ENCODE results near the gene TMEM232. TPM values are rescaled to one million over a fixed set of nuclear protein-coding genes. Genes with fewer than 3 reads are reported as not detected.

TMEM232 gene
- total RNA-seq, 2 donors from 2014 or later: 13.3 TPM; not detected in 1

GRCh38 chr5:110561510-110561909 is 165.0 kb downstream of the TMEM232 start:
- Histone ChIP-seq H3K27me3 (replicated peaks; ENCODE audit: insufficient read depth) (no peaks in the 10 kb centered on the region), H3K4me1 (ENCODE audit: control insufficient read depth in 1 of 2, low read depth in 2 of 2) (no peaks in the 10 kb centered on the region), H3K27ac (no peak overlapping the region), H3K4me3 (no peak overlapping the region), H3K36me3 (no peaks in the 10 kb centered on the region), H3K9me3 (no peaks in the 10 kb centered on the region)
- TF ChIP-seq, protein P1, sequence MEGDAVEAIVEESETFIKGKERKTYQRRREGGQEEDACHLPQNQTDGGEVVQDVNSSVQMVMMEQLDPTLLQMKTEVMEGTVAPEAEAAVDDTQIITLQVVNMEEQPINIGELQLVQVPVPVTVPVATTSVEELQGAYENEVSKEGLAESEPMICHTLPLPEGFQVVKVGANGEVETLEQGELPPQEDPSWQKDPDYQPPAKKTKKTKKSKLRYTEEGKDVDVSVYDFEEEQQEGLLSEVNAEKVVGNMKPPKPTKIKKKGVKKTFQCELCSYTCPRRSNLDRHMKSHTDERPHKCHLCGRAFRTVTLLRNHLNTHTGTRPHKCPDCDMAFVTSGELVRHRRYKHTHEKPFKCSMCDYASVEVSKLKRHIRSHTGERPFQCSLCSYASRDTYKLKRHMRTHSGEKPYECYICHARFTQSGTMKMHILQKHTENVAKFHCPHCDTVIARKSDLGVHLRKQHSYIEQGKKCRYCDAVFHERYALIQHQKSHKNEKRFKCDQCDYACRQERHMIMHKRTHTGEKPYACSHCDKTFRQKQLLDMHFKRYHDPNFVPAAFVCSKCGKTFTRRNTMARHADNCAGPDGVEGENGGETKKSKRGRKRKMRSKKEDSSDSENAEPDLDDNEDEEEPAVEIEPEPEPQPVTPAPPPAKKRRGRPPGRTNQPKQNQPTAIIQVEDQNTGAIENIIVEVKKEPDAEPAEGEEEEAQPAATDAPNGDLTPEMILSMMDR (IDR thresholded peaks at IDR 0.05): no peak
- ATAC-seq (ENCODE audit: insufficient number of reproducible peaks, low FRiP score, low read depth) (no peak), DNase-seq (ENCODE audit: low spot score) (no peak)

DNA sequence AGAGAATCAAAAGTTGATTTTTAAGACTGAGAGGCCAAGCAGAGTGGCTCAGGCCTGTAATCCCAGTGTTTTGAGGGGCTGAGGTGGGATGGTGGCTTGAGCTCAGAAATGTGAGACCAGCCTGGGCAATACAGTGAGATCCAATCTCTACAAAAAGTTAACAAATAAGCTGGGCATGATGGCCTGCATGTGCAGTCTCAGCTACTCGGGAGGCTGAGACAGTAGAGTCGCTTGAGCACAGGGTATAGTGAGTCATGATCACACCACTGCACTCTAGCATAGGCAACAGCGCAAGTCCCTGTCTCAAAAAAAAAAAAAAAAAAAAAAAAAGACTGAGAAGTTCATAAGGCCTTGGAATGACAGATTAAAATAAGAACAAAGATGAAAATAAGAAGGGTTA is 177.2 kb downstream of the TMEM232 start:
- H3K4me3 ChIP-seq: no peak overlapping the region
- H3K27ac ChIP-seq: no peak overlapping the region
- H3K4me1 ChIP-seq (ENCODE audit: control insufficient read depth in 1 of 2, low read depth in 2 of 2): no peaks in the 10 kb centered on the region
- no peaks in the 10 kb centered on the region for H3K27me3 ChIP-seq (replicated peaks; ENCODE audit: insufficient read depth)
- ATAC-seq (ENCODE audit: insufficient number of reproducible peaks, low FRiP score, low read depth): no peak
- peaks cover 5% of the 10 kb centered on the region for H3K9me3 ChIP-seq
- H3K36me3 ChIP-seq: no peaks in the 10 kb centered on the region
- TF ChIP-seq, protein P1 (IDR thresholded peaks at IDR 0.05): no peak
- no peak for DNase-seq (ENCODE audit: low spot score)

- no peak for DNase-seq (ENCODE audit: low spot score)
- H3K4me1 ChIP-seq (ENCODE audit: control insufficient read depth in 1 of 2, low read depth in 2 of 2): no peaks in the 10 kb centered on the region
- H3K36me3 ChIP-seq: no peaks in the 10 kb centered on the region
- H3K27ac ChIP-seq: no peak overlapping the region
- TF ChIP-seq, protein P1 (IDR thresholded peaks at IDR 0.05): no peak
- no peak overlapping the region for H3K4me3 ChIP-seq
- no peaks in the 10 kb centered on the region for H3K27me3 ChIP-seq (replicated peaks; ENCODE audit: insufficient read depth)
- ATAC-seq (ENCODE audit: insufficient number of reproducible peaks, low FRiP score, low read depth): no peak
- peaks cover 5% of the 10 kb centered on the region for H3K9me3 ChIP-seq
Measured at GRCh38 chr5:110548171-110548570, 178.3 kb downstream of the TMEM232 start.

DNA sequence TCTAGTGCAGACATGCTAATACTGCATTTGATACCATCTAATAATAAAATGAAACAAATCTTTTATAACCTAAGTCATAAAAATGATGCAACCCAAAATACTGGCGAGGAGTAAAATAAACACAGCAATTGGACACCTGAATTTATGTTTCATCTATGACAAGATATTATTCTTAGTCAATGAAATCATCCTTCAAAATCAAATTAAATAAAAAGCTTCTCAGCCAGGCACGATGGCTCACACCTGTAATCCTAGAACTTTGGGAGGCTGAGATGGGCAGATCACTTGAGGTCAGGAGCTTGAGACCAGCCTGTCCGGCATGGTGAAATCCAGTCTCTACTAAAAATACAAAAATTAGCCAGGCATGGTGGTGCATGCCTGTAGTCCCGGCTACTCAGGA is 179.0 kb downstream of the TMEM232 start:
- ATAC-seq (ENCODE audit: insufficient number of reproducible peaks, low FRiP score, low read depth): no peak
- H3K4me1 ChIP-seq (ENCODE audit: control insufficient read depth in 1 of 2, low read depth in 2 of 2): no peaks in the 10 kb centered on the region
- H3K27me3 ChIP-seq (replicated peaks; ENCODE audit: insufficient read depth): no peaks in the 10 kb centered on the region
- H3K4me3 ChIP-seq: no peak overlapping the region
- H3K36me3 ChIP-seq: no peaks in the 10 kb centered on the region
- TF ChIP-seq, protein P1 (IDR thresholded peaks at IDR 0.05): no peak
- no peak overlapping the region for H3K27ac ChIP-seq
- no peaks in the 10 kb centered on the region for H3K9me3 ChIP-seq
- no peak for DNase-seq (ENCODE audit: low spot score)

DNA sequence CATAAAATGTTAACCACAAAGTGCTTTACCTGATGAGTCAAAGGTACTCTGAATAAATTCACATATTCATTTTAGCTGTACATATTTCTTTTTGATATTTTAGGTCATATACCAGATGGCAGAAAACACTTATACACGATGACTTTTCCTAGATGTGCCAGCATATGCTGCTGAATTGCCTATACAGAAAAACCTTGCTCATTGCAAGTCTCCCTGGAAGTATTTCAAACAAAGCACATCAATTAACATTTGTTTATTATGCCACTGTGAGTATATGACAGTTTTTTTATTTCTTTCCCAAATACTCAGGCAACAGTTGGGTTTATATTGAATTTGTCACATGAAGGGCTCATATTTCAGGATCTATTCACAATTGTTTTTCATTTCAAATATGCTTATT is 180.8 kb downstream of the TMEM232 start:
- no peak overlapping the region for H3K4me3 ChIP-seq
- TF ChIP-seq, protein P1 (IDR thresholded peaks at IDR 0.05): no peak
- no peak for ATAC-seq (ENCODE audit: insufficient number of reproducible peaks, low FRiP score, low read depth)

More for the DNA sequence above, 180.8 kb downstream of the TMEM232 start:
- DNase-seq (ENCODE audit: low spot score): no peak
- Histone ChIP-seq H3K27ac (no peak overlapping the region), H3K9me3 (no peaks in the 10 kb centered on the region), H3K4me1 (ENCODE audit: control insufficient read depth in 1 of 2, low read depth in 2 of 2) (no peaks in the 10 kb centered on the region), H3K27me3 (replicated peaks; ENCODE audit: insufficient read depth) (no peaks in the 10 kb centered on the region), H3K36me3 (no peaks in the 10 kb centered on the region)
